Measurements from ENCODE around the gene CCL3. TPM values are rescaled to one million over a fixed set of nuclear protein-coding genes. Genes with fewer than 3 reads are reported as not detected.
A peak's percentile ranks its signal among the peaks of the same experiment; 100 is the strongest.

The CCL3 gene
- polyA plus RNA-seq, 1 donor (not counting 4 experiments of a cell fraction or from before 2014, with no cell fraction given) = not detected

- Histone ChIP-seq H2AFZ (ENCODE audit: control insufficient read depth, low read length) (no peak overlapping the region), H3K27ac (ENCODE audit: control insufficient read depth, insufficient read depth, low read length) (no peak overlapping the region), H3K4me1 (ENCODE audit: control insufficient read depth, extremely low read depth, insufficient read depth, low read length) (no peaks in the 10 kb centered on the region), H3K9me3 (ENCODE audit: control insufficient read depth, low read depth, low read length) (no peaks in the 10 kb centered on the region), H4K20me1 (ENCODE audit: control insufficient read depth, extremely low read depth, insufficient read depth, low read length) (no peaks in the 10 kb centered on the region), H3K9ac (ENCODE audit: control insufficient read depth, extremely low read depth, insufficient read depth, low read length) (no peak overlapping the region), H3K4me3 (ENCODE audit: control insufficient read depth in 2 of 3, extremely low read depth in 1 of 3, insufficient read depth in 2 of 3, low read depth in 1 of 3, low read length in 3 of 3) (no peak overlapping the region), H3K9me1 (ENCODE audit: control insufficient read depth, extremely low read depth, insufficient read depth, low read length) (no peaks in the 10 kb centered on the region), H3K4me2 (ENCODE audit: control insufficient read depth, extremely low read depth, insufficient read depth, low read depth, low read length) (no peak overlapping the region), H3K79me2 (ENCODE audit: control insufficient read depth, insufficient read depth, low read length) (no peaks in the 10 kb centered on the region), H3K27me3 (ENCODE audit: control insufficient read depth, extremely low read depth, insufficient read depth, low read length) (no peaks in the 10 kb centered on the region), H3K36me3 (ENCODE audit: control insufficient read depth in 2 of 2, extremely low read depth in 1 of 2, insufficient read depth in 2 of 2, low read length in 2 of 2) (no peaks in the 10 kb centered on the region)
- no peak for FAIRE-seq
- DNase-seq (ENCODE audit: low read depth, low spot score) = no peak
- no peak for TF ChIP-seq EZH2 (IDR thresholded peaks at IDR 0.05; ENCODE audit: low read length)
- TF ChIP-seq CTCF (optimal IDR thresholded peaks at IDR 0.05 in 1 of 3, IDR thresholded peaks at IDR 0.05 in 1 of 3, conservative IDR thresholded peaks at IDR 0.05 in 1 of 3; ENCODE audit: extremely low read depth in 1 of 3, insufficient read depth in 2 of 3, low read length in 3 of 3) = no peak
- dilution Hi-C loops (cut with MboI; ENCODE audit: extremely low pct_ligation_motif_present, low sequenced_read_pairs) = no loop called here
These were observed 15.6 kb downstream of the CCL3 start for GRCh38 chr17:36074365-36074764.

GRCh38 chr17:36072431-36073121 lies 17.4 kb downstream of the CCL3 start:
- Histone ChIP-seq H3K27me3 (ENCODE audit: control insufficient read depth, extremely low read depth, insufficient read depth, low read length) (no peaks in the 10 kb centered on the region), H3K9me1 (ENCODE audit: control insufficient read depth, extremely low read depth, insufficient read depth, low read length) (no peaks in the 10 kb centered on the region), H3K9ac (ENCODE audit: control insufficient read depth, extremely low read depth, insufficient read depth, low read length) (no peak overlapping the region), H3K4me1 (ENCODE audit: control insufficient read depth, extremely low read depth, insufficient read depth, low read length) (no peaks in the 10 kb centered on the region), H3K4me2 (ENCODE audit: control insufficient read depth, extremely low read depth, insufficient read depth, low read depth, low read length) (no peak overlapping the region), H4K20me1 (ENCODE audit: control insufficient read depth, extremely low read depth, insufficient read depth, low read length) (no peaks in the 10 kb centered on the region), H3K79me2 (ENCODE audit: control insufficient read depth, insufficient read depth, low read length) (no peaks in the 10 kb centered on the region), H3K27ac (ENCODE audit: control insufficient read depth, insufficient read depth, low read length) (no peak overlapping the region), H3K4me3 (ENCODE audit: control insufficient read depth in 2 of 3, extremely low read depth in 1 of 3, insufficient read depth in 2 of 3, low read depth in 1 of 3, low read length in 3 of 3) (no peak overlapping the region), H3K9me3 (ENCODE audit: control insufficient read depth, low read depth, low read length) (no peaks in the 10 kb centered on the region), H2AFZ (ENCODE audit: control insufficient read depth, low read length) (no peak overlapping the region), H3K36me3 (ENCODE audit: control insufficient read depth in 2 of 2, extremely low read depth in 1 of 2, insufficient read depth in 2 of 2, low read length in 2 of 2) (no peaks in the 10 kb centered on the region)
- FAIRE-seq (no peak), DNase-seq (ENCODE audit: low read depth, low spot score) (no peak)
- dilution Hi-C loops (cut with MboI; ENCODE audit: extremely low pct_ligation_motif_present, low sequenced_read_pairs) = no loop called here
- TF ChIP-seq CTCF (optimal IDR thresholded peaks at IDR 0.05 in 1 of 3, IDR thresholded peaks at IDR 0.05 in 1 of 3, conservative IDR thresholded peaks at IDR 0.05 in 1 of 3; ENCODE audit: extremely low read depth in 1 of 3, insufficient read depth in 2 of 3, low read length in 3 of 3) (peak; percentile 75 to 78 (median 76)), EZH2 (IDR thresholded peaks at IDR 0.05; ENCODE audit: low read length) (no peak)

All from keratinocyte (primary cell).